GM23338 (cell line): ENCODE data around the gene SRSF7. TPM values are rescaled to one million over a fixed set of nuclear protein-coding genes. Genes with fewer than 3 reads are reported as not detected.
"Not testable (repeated sequence)": the region's sequence is repeated elsewhere in the genome, so short reads cannot be mapped to it uniquely, and the experiment has no call there.

Source experiments
- ATAC-seq: fragments of 200-7000 bp; cut with Tn5 transposase; 3 replicates; pipeline ENCODE4 v1.9.1; 2020
- DNase-seq: peaks from one replicate; pipeline ENCODE4 v3.0.0-alpha.2; 2015; ENCODE audit warnings: low spot score
- H2AFZ ChIP-seq: fragments of 200-600 bp; sonication (generic); 2 replicates; pipeline ENCODE4 v1.8.0; 2016; ENCODE audit warnings: antibody characterized with exemption, mild to moderate bottlenecking, moderate library complexity
- H3F3A ChIP-seq: fragments of 200-600 bp; sonication (generic); replicated peaks from 2 replicates; pipeline ENCODE4 v1.8.0; 2017; ENCODE audit warnings: antibody characterized with exemption, mixed run types, low read depth
- H3K27ac ChIP-seq: fragments of 200-600 bp; sonication (generic); 2 replicates; pipeline ENCODE4 v1.6.1; 2016; ENCODE audit warnings: low read depth
- H3K27me3 ChIP-seq: fragments of 200-600 bp; sonication (generic); 2 replicates; pipeline ENCODE4 v1.8.0; 2016; ENCODE audit warnings: mild to moderate bottlenecking, mixed run types, moderate library complexity; ENCODE audit not compliant: insufficient read depth
- H3K36me3 ChIP-seq: fragments of 200-600 bp; sonication (generic); 2 replicates; pipeline ENCODE4 v1.8.0; 2016; ENCODE audit warnings: mild to moderate bottlenecking; ENCODE audit not compliant: insufficient read depth
- H3K4me1 ChIP-seq: fragments of 200-600 bp; sonication (generic); 2 replicates; pipeline ENCODE4 v1.8.0; 2016; ENCODE audit warnings: mild to moderate bottlenecking, moderate library complexity; ENCODE audit not compliant: insufficient read depth
- H3K4me2 ChIP-seq: fragments of 200-600 bp; sonication (generic); 2 replicates; pipeline ENCODE4 v1.7.1; 2017; ENCODE audit warnings: mixed run types
- H3K4me3 ChIP-seq: fragments of 200-600 bp; sonication (generic); 2 replicates; pipeline ENCODE4 v1.6.1; 2016; ENCODE audit warnings: mixed run types
- H3K79me2 ChIP-seq: fragments of 200-600 bp; sonication (generic); replicated peaks from 2 replicates; pipeline ENCODE4 v1.8.0; 2017; ENCODE audit warnings: mild to moderate bottlenecking; ENCODE audit not compliant: insufficient read depth
- H3K9me2 ChIP-seq: fragments of 200-600 bp; sonication (generic); 2 replicates; pipeline ENCODE4 v1.8.0; 2017; ENCODE audit not compliant: insufficient read depth
- H4K20me1 ChIP-seq: fragments of 200-600 bp; sonication (generic); replicated peaks from 2 replicates; pipeline ENCODE4 v1.8.0; 2017; ENCODE audit warnings: mild to moderate bottlenecking; ENCODE audit not compliant: insufficient read depth
- H3K27ac Mint-ChIP-seq: 2 replicates; pipeline ENCODE4 v1.8.0; 2020; ENCODE audit warnings: inconsistent platforms, mild to moderate bottlenecking, moderate library complexity, mixed read lengths
- H3K27me3 Mint-ChIP-seq: 3 replicates; pipeline ENCODE4 v1.8.0; 2022; ENCODE audit warnings: low read depth, mild to moderate bottlenecking, moderate library complexity, mixed read lengths, inconsistent platforms; ENCODE audit not compliant: insufficient read depth, poor library complexity
- H3K36me3 Mint-ChIP-seq: 3 replicates; pipeline ENCODE4 v1.8.0; 2021; ENCODE audit warnings: low read depth, mild to moderate bottlenecking, inconsistent platforms, moderate library complexity, mixed read lengths
- H3K4me1 Mint-ChIP-seq: 3 replicates; pipeline ENCODE4 v1.8.0; 2020; ENCODE audit warnings: mild to moderate bottlenecking, inconsistent platforms, mixed read lengths
- H3K4me3 Mint-ChIP-seq: 3 replicates; pipeline ENCODE4 v1.8.0; 2021; ENCODE audit warnings: moderate library complexity, mild to moderate bottlenecking, inconsistent platforms, mixed read lengths
- H3K9me3 Mint-ChIP-seq: 3 replicates; pipeline ENCODE4 v1.8.0; 2020; ENCODE audit warnings: moderate library complexity, mild to moderate bottlenecking, inconsistent platforms, mixed read lengths
- ETS1 ChIP-seq: IDR thresholded peaks from 2 replicates; pipeline ENCODE4 v1.6.1; 2016; ENCODE audit warnings: antibody characterized with exemption
- EZH2 ChIP-seq: fragments of 200-600 bp; sonication (generic); IDR thresholded peaks from one replicate; pipeline ENCODE4 v1.8.0; 2017; ENCODE audit warnings: antibody characterized with exemption, mild to moderate bottlenecking, low read depth; ENCODE audit not compliant: unreplicated experiment
- JUNB ChIP-seq: IDR thresholded peaks from one replicate; pipeline ENCODE4 v1.6.1; 2016; ENCODE audit warnings: antibody characterized with exemption; ENCODE audit not compliant: unreplicated experiment
- NANOG ChIP-seq: IDR thresholded peaks from 2 replicates; pipeline ENCODE4 v1.6.1; 2016; ENCODE audit warnings: antibody characterized with exemption, borderline replicate concordance
- STAT1 ChIP-seq: IDR thresholded peaks from one replicate; pipeline ENCODE4 v1.6.1; 2016; ENCODE audit warnings: antibody characterized with exemption; ENCODE audit not compliant: unreplicated experiment
- ZNF114 ChIP-seq: fragments of 250-450 bp; sonication (Bioruptor Pico); IDR thresholded peaks from 2 replicates; pipeline ENCODE4 v1.5.0; 2020; ENCODE audit warnings: mild to moderate bottlenecking, moderate library complexity
- polyA plus RNA-seq: library from polyadenylated mRNA; unstranded; fragments of >200 nt; fragmentation: Nextera tagmentation; extraction: Ambion mirVana; gene quantifications from 2 replicates; pipeline ENCODE4 v1.2.1, GENCODE V29; 2016
- total RNA-seq: library from RNA; depleted of rRNA; stranded (reverse); fragments of >200 nt; shearing (Covaris generic); gene quantifications from 2 replicates; pipeline ENCODE4 v1.2.3, GENCODE V29; 2014
- TF ChIP-seq, protein P1 (sequence below): fragments of 250-450 bp; sonication (Bioruptor Pico); IDR thresholded peaks from 2 replicates; pipeline ENCODE4 v1.5.0; 2020; ENCODE audit warnings: mild to moderate bottlenecking, moderate library complexity

Gene SRSF7
- total and polyA plus RNA-seq, 2 experiments from 2014 or later: 251 to 572 TPM

GRCh38 chr2:38797250-38797676 lies 46.1 kb upstream of the SRSF7 start:
- no peak for ATAC-seq

DNA sequence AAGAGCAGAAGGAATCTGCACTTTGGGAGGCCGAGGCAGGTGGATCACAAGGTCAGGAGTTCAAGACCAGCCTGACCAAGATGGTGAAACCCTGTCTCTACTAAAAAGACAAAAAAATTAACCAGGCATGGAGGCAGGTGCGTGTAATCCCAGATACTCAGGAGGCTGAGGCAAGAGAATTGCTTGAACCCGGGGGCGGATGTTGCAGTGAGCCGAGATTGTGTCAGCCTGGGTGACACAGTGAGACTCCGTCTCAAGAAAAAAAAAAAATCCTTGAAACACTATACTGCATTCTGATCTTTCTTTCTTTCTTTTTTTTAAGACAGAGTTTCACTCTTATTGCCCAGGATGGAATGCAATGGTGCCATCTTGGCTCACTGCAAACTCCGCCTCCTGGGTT lies 43.9 kb upstream of the SRSF7 start:
- not testable (repeated sequence) for H2AFZ ChIP-seq, H3K27ac ChIP-seq, DNase-seq, H3F3A ChIP-seq, H3K4me2 ChIP-seq, H3K4me3 ChIP-seq, H3K36me3 ChIP-seq, H4K20me1 ChIP-seq, H3K4me1 Mint-ChIP-seq, H3K9me3 Mint-ChIP-seq, H3K27me3 ChIP-seq, ATAC-seq, H3K27ac Mint-ChIP-seq, H3K9me2 ChIP-seq, H3K27me3 Mint-ChIP-seq, H3K36me3 Mint-ChIP-seq, H3K79me2 ChIP-seq, H3K4me1 ChIP-seq, H3K4me3 Mint-ChIP-seq

More at GRCh38 chr2:38797250-38797676, 46.1 kb upstream of the SRSF7 start:
- Mint-ChIP-seq H3K27ac (no peak overlapping the region), H3K27me3 (no peaks in the 10 kb centered on the region), H3K4me3 (no peak overlapping the region), H3K36me3 (no peaks in the 10 kb centered on the region), H3K4me1 (no peaks in the 10 kb centered on the region), H3K9me3 (no peaks in the 10 kb centered on the region)
- no peaks in the 10 kb centered on the region for H3K4me1 ChIP-seq
- H3K27ac ChIP-seq: no peak overlapping the region
- H3K36me3 ChIP-seq: no peaks in the 10 kb centered on the region
- H3K79me2 ChIP-seq: no peaks in the 10 kb centered on the region
- no peaks in the 10 kb centered on the region for H3K9me2 ChIP-seq
- H3K4me2 ChIP-seq: no peak overlapping the region
- H2AFZ ChIP-seq: no peak overlapping the region
- no peak for TF ChIP-seq ETS1
- no peak for TF ChIP-seq EZH2
- DNase-seq: no peak
- no peak overlapping the region for H3K4me3 ChIP-seq
- no peaks in the 10 kb centered on the region for H3F3A ChIP-seq
- H4K20me1 ChIP-seq: no peaks in the 10 kb centered on the region
- no peaks in the 10 kb centered on the region for H3K27me3 ChIP-seq

DNA sequence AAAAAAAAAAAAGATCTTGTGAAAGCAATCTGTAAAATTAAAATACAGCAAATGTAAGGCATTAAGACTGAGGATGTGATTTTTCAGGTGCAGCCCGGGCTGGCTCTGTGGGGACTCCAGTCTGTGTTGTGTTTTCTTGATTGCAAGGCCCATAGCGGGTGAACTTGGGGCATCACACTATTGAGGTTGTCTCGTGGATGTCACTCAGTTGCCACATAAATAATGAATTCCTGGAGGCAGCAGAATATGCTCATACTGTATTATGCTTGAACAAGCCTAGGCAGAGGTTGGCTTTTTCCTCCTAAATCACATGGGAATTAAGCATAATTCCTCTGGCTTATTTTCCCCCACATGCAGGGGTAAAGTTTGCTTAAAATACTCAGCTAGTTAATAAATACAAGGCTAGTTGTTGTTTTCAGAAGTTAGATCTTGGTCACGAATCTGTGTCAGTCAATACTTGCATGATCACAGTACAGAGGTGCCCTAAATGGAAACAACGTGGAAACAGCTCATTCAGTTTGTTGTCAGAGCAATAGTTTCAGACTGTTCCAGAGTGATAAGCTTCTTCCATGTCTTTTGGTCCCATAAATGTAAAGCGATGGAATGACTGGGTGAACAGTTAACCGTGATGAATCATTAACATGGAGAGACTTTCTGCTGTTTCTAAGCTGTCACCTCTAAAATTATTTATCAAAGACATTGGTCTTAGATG lies 43.2 kb upstream of the SRSF7 start:
- DNase-seq (no peak), ATAC-seq (no peak)
- Histone ChIP-seq H3K27ac (no peak overlapping the region), H3K9me2 (no peaks in the 10 kb centered on the region), H3K4me1 (no peaks in the 10 kb centered on the region), H3K4me3 (no peak overlapping the region), H3F3A (no peaks in the 10 kb centered on the region), H3K36me3 (no peaks in the 10 kb centered on the region), H3K27me3 (no peaks in the 10 kb centered on the region), H3K79me2 (no peaks in the 10 kb centered on the region), H2AFZ (no peak overlapping the region), H3K4me2 (no peak overlapping the region), H4K20me1 (no peaks in the 10 kb centered on the region)
- no peak overlapping the region for H3K4me3 Mint-ChIP-seq
- no peak overlapping the region for H3K27ac Mint-ChIP-seq
- H3K27me3 Mint-ChIP-seq: no peaks in the 10 kb centered on the region
- no peaks in the 10 kb centered on the region for H3K36me3 Mint-ChIP-seq
- no peaks in the 10 kb centered on the region for H3K9me3 Mint-ChIP-seq
- no peaks in the 10 kb centered on the region for H3K4me1 Mint-ChIP-seq
- TF ChIP-seq NANOG: no peak
- no peak for TF ChIP-seq JUNB
- TF ChIP-seq, protein P1, sequence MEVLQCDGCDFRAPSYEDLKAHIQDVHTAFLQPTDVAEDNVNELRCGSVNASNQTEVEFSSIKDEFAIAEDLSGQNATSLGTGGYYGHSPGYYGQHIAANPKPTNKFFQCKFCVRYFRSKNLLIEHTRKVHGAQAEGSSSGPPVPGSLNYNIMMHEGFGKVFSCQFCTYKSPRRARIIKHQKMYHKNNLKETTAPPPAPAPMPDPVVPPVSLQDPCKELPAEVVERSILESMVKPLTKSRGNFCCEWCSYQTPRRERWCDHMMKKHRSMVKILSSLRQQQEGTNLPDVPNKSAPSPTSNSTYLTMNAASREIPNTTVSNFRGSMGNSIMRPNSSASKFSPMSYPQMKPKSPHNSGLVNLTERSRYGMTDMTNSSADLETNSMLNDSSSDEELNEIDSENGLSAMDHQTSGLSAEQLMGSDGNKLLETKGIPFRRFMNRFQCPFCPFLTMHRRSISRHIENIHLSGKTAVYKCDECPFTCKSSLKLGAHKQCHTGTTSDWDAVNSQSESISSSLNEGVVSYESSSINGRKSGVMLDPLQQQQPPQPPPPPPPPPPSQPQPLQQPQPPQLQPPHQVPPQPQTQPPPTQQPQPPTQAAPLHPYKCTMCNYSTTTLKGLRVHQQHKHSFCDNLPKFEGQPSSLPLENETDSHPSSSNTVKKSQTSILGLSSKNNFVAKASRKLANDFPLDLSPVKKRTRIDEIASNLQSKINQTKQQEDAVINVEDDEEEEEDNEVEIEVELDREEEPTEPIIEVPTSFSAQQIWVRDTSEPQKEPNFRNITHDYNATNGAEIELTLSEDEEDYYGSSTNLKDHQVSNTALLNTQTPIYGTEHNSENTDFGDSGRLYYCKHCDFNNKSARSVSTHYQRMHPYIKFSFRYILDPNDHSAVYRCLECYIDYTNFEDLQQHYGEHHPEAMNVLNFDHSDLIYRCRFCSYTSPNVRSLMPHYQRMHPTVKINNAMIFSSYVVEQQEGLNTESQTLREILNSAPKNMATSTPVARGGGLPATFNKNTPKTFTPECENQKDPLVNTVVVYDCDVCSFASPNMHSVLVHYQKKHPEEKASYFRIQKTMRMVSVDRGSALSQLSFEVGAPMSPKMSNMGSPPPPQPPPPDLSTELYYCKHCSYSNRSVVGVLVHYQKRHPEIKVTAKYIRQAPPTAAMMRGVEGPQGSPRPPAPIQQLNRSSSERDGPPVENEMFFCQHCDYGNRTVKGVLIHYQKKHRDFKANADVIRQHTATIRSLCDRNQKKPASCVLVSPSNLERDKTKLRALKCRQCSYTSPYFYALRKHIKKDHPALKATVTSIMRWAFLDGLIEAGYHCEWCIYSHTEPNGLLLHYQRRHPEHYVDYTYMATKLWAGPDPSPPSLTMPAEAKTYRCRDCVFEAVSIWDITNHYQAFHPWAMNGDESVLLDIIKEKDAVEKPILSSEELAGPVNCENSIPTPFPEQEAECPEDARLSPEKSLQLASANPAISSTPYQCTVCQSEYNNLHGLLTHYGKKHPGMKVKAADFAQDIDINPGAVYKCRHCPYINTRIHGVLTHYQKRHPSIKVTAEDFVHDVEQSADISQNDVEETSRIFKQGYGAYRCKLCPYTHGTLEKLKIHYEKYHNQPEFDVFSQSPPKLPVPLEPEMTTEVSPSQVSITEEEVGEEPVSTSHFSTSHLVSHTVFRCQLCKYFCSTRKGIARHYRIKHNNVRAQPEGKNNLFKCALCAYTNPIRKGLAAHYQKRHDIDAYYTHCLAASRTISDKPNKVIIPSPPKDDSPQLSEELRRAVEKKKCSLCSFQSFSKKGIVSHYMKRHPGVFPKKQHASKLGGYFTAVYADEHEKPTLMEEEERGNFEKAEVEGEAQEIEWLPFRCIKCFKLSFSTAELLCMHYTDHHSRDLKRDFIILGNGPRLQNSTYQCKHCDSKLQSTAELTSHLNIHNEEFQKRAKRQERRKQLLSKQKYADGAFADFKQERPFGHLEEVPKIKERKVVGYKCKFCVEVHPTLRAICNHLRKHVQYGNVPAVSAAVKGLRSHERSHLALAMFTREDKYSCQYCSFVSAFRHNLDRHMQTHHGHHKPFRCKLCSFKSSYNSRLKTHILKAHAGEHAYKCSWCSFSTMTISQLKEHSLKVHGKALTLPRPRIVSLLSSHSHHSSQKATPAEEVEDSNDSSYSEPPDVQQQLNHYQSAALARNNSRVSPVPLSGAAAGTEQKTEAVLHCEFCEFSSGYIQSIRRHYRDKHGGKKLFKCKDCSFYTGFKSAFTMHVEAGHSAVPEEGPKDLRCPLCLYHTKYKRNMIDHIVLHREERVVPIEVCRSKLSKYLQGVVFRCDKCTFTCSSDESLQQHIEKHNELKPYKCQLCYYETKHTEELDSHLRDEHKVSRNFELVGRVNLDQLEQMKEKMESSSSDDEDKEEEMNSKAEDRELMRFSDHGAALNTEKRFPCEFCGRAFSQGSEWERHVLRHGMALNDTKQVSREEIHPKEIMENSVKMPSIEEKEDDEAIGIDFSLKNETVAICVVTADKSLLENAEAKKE (CRISPR knock-in tag): no peak
- TF ChIP-seq ZNF114 (CRISPR knock-in tag): no peak
- no peak for TF ChIP-seq STAT1
